H1 (cell line): ENCODE results near the gene CHTF18. TPM values are rescaled to one million over a fixed set of nuclear protein-coding genes. Genes with fewer than 3 reads are reported as not detected.

Experiments used
- BACH1 ChIP-seq: IDR thresholded peaks from 2 replicates; pipeline ENCODE4 v1.6.1; 2012; ENCODE audit warnings: low read length, improper control_type of control experiment
- CBX8 ChIP-seq: fragments of 300-800, 300-1000 bp; sonication (generic); IDR thresholded peaks from 2 replicates; pipeline ENCODE4 v1.7.1; 2016; ENCODE audit warnings: low read depth, low read length, borderline replicate concordance
- EZH2 ChIP-seq: fragments of 200-600 bp; sonication (generic); IDR thresholded peaks from 2 replicates; pipeline ENCODE4 v1.7.1; 2012; ENCODE audit warnings: low read depth, mild to moderate bottlenecking, moderate library complexity, low read length, inconsistent platforms; ENCODE audit not compliant: severe bottlenecking
- HDAC2 ChIP-seq, 2 experiments: fragments of 300-600 bp in 1 of 2; sonication (generic) in 1 of 2; IDR thresholded peaks; 2 replicates each; pipeline ENCODE4 v1.6.1; 2011 to 2012; ENCODE audit warnings: low read depth in 2 of 2, low read length in 2 of 2, mild to moderate bottlenecking in 2 of 2, moderate library complexity in 2 of 2, borderline replicate concordance in 1 of 2, inconsistent platforms in 1 of 2
- NRF1 ChIP-seq: IDR thresholded peaks from 2 replicates; pipeline ENCODE4 v1.6.1; 2011; ENCODE audit warnings: mild to moderate bottlenecking, low read depth, low read length, improper control_type of control experiment
- RFX5 ChIP-seq: IDR thresholded peaks from 2 replicates; pipeline ENCODE4 v1.6.1; 2011; ENCODE audit warnings: low read depth, low read length, improper control_type of control experiment, borderline replicate concordance
- RXRA ChIP-seq: IDR thresholded peaks from 2 replicates; pipeline ENCODE4 v1.6.1; 2011; ENCODE audit warnings: low read depth, mild to moderate bottlenecking, low read length, moderate library complexity; ENCODE audit not compliant: insufficient read depth
- polyA plus RNA-seq, 7 experiments: library from polyadenylated mRNA; depleted of rRNA in 3 of 7; stranded (reverse) in 5 of 7; unstranded in 2 of 7; fragments of >200 nt in 5 of 7; fragments of 200-250 nt in 2 of 7; gene quantifications; 1 replicate in 5 of 7; 2 replicates in 1 of 7; 4 replicates in 1 of 7; pipeline versions ENCODE4 v1.2.1 to v1.2.3, GENCODE V29; 2011 to 2013; ENCODE audit warnings: missing spikeins in 2 of 7, mixed read lengths in 2 of 7
- total RNA-seq: library from RNA; stranded (reverse); fragmentation: NEBNext Ultra II Directional; extraction: Animal tissue kit (Norgen Biotek cat#: 25700); gene quantifications from 2 replicates; pipeline ENCODE4 v1.2.1, GENCODE V29; 2021
- TF ChIP-seq, protein P1 (sequence below): fragments of 300-600 bp; sonication (generic); IDR thresholded peaks from 2 replicates; pipeline ENCODE4 v1.7.1; 2012; ENCODE audit warnings: low read length, moderate library complexity, mild to moderate bottlenecking, inconsistent platforms; ENCODE audit not compliant: insufficient replicate concordance

The CHTF18 gene
- total and polyA plus RNA-seq, 2 of the 8 experiments (the other 6 are each of a cell fraction or from before 2014, with no cell fraction given), result 75.3 to 104 TPM

DNA sequence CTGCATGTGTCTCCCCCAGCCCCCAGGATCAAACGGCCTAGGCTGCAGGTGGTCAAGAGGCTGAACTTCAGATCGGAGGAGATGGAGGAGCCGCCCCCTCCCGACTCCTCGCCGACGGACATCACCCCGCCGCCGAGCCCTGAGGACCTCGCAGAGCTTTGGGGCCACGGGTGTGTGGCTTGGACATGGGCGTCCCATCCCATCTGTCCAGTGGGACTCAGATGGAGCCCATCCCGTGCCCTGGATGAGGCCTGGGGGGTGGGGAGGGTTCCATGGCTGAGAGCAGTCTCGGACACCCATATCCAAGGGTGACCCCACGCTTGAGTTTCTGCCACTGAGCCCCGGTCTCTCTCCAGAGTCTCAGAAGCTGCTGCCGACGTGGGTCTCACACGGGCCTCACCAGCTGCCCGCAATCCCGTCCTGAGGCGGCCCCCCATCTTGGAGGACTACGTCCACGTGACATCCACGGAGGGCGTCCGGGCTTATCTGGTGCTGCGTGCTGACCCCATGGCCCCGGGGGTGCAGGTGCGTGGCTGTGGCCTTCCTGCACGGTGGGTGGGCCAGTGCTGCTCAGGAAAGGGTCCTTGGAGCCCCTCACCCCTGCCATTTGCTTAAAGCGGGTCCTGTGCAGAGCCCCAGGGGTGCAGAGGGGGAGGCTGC is 901 bp downstream of the CHTF18 start (continued):
- TF ChIP-seq, protein P1, sequence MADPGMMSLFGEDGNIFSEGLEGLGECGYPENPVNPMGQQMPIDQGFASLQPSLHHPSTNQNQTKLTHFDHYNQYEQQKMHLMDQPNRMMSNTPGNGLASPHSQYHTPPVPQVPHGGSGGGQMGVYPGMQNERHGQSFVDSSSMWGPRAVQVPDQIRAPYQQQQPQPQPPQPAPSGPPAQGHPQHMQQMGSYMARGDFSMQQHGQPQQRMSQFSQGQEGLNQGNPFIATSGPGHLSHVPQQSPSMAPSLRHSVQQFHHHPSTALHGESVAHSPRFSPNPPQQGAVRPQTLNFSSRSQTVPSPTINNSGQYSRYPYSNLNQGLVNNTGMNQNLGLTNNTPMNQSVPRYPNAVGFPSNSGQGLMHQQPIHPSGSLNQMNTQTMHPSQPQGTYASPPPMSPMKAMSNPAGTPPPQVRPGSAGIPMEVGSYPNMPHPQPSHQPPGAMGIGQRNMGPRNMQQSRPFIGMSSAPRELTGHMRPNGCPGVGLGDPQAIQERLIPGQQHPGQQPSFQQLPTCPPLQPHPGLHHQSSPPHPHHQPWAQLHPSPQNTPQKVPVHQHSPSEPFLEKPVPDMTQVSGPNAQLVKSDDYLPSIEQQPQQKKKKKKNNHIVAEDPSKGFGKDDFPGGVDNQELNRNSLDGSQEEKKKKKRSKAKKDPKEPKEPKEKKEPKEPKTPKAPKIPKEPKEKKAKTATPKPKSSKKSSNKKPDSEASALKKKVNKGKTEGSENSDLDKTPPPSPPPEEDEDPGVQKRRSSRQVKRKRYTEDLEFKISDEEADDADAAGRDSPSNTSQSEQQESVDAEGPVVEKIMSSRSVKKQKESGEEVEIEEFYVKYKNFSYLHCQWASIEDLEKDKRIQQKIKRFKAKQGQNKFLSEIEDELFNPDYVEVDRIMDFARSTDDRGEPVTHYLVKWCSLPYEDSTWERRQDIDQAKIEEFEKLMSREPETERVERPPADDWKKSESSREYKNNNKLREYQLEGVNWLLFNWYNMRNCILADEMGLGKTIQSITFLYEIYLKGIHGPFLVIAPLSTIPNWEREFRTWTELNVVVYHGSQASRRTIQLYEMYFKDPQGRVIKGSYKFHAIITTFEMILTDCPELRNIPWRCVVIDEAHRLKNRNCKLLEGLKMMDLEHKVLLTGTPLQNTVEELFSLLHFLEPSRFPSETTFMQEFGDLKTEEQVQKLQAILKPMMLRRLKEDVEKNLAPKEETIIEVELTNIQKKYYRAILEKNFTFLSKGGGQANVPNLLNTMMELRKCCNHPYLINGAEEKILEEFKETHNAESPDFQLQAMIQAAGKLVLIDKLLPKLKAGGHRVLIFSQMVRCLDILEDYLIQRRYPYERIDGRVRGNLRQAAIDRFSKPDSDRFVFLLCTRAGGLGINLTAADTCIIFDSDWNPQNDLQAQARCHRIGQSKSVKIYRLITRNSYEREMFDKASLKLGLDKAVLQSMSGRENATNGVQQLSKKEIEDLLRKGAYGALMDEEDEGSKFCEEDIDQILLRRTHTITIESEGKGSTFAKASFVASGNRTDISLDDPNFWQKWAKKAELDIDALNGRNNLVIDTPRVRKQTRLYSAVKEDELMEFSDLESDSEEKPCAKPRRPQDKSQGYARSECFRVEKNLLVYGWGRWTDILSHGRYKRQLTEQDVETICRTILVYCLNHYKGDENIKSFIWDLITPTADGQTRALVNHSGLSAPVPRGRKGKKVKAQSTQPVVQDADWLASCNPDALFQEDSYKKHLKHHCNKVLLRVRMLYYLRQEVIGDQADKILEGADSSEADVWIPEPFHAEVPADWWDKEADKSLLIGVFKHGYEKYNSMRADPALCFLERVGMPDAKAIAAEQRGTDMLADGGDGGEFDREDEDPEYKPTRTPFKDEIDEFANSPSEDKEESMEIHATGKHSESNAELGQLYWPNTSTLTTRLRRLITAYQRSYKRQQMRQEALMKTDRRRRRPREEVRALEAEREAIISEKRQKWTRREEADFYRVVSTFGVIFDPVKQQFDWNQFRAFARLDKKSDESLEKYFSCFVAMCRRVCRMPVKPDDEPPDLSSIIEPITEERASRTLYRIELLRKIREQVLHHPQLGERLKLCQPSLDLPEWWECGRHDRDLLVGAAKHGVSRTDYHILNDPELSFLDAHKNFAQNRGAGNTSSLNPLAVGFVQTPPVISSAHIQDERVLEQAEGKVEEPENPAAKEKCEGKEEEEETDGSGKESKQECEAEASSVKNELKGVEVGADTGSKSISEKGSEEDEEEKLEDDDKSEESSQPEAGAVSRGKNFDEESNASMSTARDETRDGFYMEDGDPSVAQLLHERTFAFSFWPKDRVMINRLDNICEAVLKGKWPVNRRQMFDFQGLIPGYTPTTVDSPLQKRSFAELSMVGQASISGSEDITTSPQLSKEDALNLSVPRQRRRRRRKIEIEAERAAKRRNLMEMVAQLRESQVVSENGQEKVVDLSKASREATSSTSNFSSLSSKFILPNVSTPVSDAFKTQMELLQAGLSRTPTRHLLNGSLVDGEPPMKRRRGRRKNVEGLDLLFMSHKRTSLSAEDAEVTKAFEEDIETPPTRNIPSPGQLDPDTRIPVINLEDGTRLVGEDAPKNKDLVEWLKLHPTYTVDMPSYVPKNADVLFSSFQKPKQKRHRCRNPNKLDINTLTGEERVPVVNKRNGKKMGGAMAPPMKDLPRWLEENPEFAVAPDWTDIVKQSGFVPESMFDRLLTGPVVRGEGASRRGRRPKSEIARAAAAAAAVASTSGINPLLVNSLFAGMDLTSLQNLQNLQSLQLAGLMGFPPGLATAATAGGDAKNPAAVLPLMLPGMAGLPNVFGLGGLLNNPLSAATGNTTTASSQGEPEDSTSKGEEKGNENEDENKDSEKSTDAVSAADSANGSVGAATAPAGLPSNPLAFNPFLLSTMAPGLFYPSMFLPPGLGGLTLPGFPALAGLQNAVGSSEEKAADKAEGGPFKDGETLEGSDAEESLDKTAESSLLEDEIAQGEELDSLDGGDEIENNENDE, result no peak
- TF ChIP-seq CBX8, result no peak
- TF ChIP-seq BACH1, result no peak
- TF ChIP-seq HDAC2 (IDR thresholded peaks at IDR 0.05; ENCODE audit: borderline replicate concordance in 1 of 2, low read depth in 2 of 2, low read length in 2 of 2), result no peak
- no peak for TF ChIP-seq NRF1
- TF ChIP-seq RXRA, result no peak
- no peak for TF ChIP-seq RFX5
- no peak for TF ChIP-seq EZH2
